Measurements from ENCODE around the gene LMAN1L.

The LMAN1L gene

DNA sequence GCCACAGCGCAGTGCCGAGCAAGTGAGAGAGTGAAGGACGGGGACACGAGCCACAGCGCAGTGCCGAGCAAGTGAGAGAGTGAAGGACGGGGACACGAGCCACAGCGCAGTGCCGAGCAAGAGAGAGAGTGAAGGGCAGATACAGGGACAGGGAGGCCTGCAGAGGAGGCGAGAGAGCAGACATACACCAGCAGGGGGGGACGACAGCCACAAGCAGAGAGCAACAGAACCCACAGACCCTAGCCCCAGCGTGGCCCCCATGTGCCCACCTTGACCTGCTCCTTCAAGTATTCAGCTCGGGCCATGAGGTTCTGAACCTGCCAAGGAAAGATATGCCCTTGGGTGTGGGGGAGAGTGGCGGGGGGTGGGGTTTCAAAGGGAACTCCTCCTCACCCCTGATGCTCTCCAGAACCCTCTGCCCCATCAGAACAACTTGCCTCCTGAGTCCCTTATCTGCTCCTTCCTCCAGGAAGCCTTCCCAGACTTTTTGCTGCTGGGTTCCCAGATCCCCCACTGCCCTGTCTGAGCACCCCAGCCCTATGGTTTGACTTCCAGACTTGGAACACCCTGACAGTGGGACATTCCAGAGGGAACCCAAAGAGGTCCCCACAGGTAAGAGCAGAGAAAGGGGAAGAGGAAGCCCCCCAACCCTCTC is 25.0 kb downstream of the LMAN1L start:
- DNase-seq (ENCODE audit: low read depth, low spot score), result no peak

DNA sequence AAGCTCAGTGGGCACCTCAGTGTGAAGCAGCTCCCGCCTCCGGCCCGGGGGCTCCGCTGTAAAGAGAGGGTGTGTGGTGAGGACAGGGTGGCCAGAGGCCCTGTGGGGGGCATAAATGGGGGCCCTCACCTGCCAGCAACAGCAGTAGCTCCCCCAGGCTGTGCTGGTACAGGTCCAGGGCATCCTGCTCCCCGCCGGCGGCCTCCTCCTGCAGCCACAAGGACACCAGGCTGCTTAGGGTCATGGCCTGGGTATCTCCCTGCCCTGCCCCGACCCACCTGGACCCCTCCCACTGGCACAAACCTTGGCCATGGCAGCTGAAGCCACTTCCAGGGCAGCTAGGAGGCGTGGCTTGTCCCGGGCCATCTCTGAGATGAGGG is 25.5 kb downstream of the LMAN1L start:
- no peak for DNase-seq (ENCODE audit: low read depth, low spot score)

DNA sequence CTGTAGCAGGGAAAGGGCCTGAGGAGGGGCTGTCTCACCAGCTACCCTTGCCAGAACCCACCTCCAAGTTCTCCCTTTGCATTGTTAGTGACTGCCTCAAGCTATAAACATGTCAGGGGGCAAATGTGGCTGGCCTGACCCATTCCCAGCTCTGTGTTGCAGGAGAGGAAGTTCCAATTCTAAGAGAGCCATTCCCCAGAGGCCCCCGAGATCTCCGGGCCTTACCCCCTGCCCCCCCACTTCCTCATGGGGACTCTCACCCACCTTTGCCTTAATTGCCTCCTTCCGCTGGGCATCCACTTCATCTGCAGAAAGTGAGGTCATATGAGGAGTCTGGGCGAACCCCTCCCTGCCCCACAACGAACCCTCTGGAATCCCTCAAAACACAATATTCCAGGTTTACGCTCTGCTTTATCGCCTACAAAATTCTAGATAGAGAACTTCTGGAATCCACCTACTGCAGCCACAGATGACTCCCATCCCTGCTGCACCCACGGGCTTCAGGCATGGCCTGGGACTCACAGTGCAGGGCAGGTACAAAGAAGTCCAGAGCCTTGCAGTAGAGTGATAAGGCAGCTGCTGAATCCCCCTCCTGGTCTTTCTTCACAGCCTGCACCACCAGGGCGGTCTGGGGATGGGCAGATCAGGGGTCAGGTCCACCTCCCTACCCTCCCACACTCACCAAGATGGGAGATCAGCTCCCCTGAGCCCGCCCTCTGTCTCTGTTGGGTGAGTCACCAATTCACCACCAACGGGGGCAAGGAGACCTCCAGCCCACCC is 26.3 kb downstream of the LMAN1L start:
- no peak for DNase-seq (ENCODE audit: low read depth, low spot score)

DNA sequence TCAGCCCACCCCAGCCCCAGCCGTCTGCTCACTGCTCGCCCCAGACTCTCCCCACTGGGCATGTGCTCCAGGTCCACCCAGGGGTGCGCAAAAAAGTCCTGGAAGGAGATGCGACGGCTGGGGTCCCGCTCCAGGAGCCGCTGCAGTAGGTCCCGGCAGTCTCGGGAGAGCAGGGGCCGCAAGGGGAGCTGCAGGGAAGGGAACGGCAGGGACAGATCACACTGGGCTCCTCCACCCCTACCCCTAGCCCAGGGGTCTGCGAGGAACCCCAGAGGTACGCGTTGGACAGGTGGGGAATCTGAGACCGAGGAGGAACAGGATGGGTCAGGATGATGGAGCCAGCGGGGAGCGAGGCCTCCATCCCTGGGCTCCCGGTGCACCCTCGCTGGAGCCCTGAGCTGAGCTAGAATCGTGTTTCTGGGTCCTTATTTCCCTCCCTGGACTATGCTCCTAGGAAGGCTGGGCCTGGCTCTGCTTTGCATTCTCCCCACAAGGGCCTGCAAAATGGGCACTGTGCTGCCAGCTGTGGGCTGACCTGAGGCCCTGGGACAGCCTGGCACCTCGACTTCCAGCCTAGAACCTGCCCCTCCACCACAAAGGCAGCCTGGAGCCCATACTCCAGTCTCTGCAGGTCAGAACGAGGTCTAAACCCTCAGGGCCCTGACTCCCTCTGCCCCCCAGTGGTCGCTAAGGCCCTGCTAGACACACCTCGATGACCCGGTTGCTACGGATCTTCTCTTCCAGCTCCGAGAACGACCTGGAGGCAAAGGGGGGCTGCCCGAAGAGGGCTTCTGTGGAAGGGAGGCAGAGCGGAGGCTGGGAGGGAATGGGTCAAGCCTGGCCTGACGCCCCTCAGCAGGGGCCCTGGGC is 27.1 kb downstream of the LMAN1L start:
- DNase-seq (ENCODE audit: low read depth, low spot score), result no peak

DNA sequence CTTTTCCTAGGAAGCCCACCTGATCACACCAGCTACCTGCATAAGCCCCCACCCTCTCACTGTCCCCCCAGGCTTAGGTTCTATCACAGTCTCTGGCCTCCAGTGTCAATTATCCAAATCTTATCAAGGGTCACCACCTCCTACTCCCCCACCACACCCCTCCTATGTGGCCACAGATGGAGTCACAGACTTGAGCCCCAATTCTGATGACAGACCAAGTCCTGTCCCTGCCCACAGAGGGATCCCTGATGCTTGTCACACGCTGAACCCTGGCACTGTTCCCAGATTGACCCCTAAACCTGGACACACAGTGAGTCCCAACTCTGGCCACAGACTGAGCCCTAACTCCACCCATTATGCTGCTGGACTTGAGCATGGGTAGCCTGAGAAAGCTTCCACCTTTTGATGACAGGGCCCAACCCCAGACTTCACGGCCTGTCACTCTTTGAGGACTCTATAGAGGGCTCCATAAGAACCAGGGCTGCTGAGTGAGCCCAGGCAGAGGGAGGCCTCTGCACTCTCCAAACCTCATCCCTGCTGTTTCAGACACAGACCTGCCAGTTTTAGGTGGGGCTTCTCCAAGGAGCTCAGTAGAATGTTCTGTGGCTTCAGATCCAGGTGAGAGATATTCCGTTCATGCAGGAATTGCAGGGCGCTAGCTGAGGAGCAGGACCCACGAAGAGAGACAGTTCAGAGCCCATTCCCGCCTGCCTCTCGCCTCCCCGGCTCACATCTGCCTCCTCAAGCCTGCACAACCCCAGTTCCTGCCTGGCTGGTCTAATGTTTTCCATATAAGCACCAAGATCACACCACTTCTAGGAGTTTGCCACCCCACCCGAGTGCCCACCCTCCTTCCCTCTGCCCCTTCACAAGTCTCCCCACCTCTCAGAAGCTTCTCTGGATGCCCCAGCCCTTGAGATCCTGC is 28.5 kb downstream of the LMAN1L start:
- DNase-seq (ENCODE audit: low read depth, low spot score), result no peak

DNA sequence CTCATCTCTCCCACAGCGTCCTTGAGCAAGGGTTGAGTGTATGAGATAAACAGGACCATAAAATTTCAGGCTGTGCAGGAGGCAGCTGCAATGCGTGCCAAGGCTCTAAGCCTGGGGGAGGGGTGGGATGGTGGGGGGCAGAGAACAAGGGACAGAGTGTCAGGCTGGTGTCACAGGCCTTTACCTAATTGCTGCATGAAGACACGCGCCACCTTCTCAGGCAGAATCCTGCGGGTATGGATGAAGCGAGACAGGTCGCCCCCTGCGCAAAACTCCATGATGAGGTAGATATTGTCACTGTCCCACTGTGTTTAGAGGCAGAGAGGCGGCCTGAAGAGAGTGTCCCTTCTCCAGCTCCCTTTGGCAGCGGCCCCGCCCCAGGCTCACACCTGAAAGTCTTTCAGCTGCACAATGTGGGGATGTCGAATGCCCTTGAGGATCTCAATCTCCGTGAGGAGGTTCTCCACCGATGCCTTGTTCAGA is 29.3 kb downstream of the LMAN1L start:
- DNase-seq (ENCODE audit: low read depth, low spot score), result no peak

DNA sequence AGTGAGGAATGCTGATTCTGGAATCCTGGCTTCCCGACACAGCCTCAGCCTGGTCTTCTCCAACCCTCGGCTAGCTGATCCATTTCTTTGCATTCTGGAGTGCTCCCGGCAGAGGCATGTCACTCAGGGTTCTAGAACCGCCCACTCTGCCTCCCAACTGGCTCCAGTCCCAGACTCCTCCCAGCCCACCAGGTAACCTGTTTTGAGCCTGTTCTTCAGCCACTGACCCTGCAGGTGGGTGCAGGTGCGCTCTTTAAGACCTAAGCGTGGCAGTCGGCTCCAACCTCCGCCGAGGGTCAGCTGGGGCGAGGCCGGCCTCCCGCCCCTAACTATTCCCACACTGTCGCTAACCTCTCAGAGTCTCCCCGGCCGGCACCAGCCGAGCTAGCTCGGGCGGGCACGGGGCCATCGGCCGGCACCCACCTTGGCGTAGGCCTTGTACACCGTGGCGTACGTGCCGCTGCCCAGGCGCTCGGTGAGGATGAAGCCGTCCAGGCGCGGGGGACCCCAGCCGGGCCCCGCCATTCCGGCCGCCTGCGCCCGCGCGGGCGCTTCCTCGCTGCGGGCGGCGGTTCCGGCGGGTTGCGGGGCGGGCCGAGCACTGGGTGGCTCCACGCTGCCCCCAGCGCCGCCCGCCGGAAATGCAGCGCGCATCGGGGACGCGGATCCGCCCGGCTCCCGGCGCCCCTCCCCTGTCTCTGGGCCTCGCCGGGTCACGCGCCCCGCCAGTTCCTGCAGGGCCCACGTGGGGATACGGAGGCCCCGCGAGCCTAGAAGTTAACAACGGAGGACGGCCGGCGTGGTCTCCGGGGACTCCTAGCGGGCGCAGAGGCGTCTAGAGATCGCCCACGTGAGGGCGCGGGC is 30.2 kb downstream of the LMAN1L start, which contains the start of gene ULK3:
TSS of gene ULK3 (minus strand) at position 576 of the 864 bp plus-strand sequence. CDS start at position 525, 51 bp downstream.
- DNase-seq (ENCODE audit: low read depth, low spot score), result peak; percentile 86

DNA sequence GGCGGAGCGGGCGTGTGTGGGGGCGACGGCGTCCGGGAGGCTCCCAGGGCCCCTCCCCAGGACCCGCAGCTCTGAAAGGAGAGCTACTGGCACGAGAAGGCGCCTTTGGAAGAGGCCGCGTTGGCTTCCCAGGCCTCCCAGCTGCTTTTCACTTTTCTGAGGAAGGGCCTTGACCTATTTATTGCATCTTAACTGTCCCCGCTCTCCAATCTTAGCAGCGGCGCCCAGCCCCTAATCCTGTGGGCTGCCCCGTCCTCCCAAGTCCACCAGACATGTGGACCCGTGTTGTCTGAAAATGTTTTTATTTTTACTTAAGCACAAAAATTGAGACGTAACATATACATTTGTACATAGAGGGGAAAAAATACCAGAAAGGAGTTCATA is 30.8 kb downstream of the LMAN1L start:
- no peak for DNase-seq (ENCODE audit: low read depth, low spot score)

DNA sequence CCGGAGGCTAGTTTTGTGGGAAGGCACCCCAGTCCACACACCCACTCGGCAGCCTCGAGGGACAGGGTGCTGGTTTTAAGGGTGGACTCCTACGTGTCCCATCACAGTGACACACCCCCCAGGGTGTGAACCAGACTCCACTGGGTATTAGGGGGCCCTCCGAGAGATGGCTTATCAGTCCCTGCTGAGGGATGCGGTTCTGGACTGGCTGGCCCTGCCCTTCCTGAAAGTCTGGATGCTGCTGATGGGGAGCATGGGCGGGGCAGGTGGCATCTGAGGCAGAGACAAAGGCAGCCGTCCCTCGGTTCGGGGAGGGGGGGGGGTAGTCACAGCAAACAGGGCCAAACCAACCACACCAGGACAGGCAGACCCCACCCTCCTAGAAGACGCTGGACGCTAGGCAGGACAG is 31.3 kb downstream of the LMAN1L start:
- DNase-seq (ENCODE audit: low read depth, low spot score), result no peak

DNA sequence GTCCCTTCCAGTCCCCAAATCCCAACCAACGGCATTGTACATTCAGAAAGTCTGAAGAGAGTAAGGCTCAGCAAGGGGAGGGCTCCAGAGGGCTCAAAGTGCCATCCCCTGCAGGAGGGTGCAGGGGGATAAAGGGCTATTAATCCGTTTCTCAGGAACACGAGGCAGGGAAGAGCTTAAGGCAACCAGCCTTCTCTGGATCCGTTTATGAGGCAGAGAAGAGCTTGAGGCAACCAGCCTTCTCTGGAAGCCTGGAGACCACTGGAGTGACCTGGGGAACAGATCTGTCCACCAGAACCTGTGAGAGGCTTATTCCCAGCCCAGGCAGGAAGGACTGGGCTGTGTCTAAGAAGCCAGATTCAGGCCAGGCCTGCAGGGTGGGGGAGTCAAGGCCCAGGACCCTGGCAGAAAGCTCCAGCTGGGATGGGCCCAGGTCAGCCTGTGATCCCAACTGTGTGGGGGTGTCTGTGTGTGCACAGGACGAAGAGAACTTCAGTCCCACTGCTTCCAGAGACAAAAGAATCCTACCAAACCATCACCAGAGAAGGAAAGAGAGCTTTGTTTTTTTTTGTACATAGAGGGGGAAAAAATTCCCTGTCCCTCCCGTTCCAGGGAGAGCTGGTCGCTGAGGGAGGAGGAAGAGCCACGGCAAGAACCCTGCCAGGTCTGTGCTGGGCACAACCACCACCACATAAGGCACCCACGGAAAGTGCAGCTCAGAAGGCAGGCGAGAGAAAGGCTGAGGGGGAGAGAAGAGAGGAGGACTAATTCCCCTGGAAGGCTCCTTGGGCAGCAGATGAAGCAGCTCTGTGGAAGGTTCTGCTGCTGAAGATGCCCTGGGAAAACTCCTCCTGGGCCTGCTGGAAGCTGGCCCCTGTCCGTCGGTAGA is 31.9 kb downstream of the LMAN1L start:
- DNase-seq (ENCODE audit: low read depth, low spot score), result no peak

DNA sequence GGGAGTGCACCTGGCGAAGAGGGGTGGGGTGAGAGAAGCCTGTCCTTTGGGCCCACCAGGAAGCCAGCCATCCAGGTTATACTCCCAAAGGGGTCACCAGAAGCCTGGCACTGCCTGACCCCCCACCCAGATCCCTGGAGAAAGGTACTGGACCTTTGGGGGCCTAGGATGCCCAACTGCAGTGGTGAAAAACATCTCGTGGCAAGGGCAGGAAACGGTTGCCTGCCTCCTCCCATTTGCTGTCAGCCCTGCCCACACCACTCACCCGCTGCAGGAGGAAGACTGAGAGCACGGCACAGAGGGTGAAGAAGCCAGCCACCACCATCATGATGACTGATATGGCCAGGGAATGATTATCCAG is 32.6 kb downstream of the LMAN1L start:
- no peak for DNase-seq (ENCODE audit: low read depth, low spot score)

DNA sequence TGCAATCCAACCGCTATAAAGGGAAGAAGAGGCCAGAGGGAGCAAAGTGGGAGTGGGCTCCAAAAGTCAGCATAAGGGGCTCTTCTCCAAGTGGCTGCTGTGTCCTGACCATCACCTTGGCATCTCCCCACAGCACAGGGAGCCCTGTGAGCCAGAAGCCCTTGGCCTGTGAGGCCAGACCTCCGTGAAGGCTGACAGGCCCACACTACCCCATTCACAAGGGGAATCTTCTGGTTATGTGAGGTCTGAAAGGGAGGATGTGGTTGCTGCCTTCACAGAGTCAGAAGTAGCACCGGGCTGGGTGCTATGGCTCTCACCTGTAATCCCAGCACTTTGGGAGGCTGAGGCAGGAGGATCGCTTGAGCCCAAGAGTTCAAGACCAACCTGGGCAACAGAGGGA is 32.9 kb downstream of the LMAN1L start:
- no peak for DNase-seq (ENCODE audit: low read depth, low spot score)

DNA sequence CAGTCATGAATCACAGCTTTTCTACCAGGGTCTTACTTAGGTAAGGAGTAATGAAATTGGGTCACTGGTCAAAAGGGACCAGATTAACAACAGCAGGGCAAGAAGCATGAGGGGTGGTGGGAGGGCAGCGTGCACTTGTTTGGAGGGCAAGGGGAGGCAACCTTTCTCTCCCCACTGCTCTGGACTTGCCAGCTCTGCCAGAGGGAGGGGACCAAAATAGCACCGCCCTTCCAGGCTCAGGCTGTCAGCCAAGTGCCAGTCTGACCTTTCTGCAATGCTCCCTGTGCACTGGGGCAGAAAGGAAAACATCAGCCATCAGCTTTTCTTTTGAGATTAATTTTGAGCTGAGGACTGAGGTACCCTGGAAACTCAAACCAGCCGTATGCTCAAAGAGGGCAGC is 34.8 kb downstream of the LMAN1L start:
- no peak for DNase-seq (ENCODE audit: low read depth, low spot score)

DNA sequence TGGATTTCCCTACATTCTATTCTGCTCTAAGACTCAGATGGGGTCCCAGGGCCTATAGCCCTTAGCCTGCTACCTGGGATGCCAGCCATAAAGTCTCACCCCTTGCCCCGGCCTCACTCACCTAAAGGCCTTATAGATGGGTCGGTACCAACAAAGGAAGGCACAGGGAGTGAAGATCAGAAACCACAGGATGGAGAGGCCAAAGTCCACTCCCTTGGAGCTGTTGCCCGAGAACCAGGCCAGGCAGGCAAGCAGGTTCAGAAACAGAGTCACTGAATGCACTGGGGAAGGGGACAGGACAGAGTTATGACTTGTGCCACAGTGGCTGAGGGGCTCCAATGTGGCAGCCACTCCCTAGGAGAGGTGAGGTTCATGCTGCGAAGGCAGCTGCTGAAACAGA is 37.8 kb downstream of the LMAN1L start:
- no peak for DNase-seq (ENCODE audit: low read depth, low spot score)

DNA sequence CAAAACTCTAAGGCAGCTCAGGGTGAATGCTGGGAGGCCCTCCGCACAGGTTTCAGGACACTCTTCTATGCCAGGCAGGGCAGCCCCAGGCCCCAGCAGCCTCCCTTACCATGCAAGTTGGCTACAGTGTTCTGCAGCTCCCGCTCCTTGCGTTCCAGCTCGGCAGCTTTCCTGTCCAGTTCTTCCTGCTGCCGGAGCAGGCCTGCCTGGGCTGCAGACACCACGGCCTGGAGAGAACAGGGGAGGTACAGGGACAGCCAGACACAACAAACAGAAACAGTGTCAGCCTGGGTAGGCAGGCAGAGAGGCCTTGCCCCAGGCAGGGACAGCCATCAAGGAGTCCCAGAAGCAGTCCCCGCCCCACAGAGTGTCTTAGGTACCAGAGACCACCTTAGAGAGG is 39.3 kb downstream of the LMAN1L start:
- DNase-seq (ENCODE audit: low read depth, low spot score), result no peak

DNA sequence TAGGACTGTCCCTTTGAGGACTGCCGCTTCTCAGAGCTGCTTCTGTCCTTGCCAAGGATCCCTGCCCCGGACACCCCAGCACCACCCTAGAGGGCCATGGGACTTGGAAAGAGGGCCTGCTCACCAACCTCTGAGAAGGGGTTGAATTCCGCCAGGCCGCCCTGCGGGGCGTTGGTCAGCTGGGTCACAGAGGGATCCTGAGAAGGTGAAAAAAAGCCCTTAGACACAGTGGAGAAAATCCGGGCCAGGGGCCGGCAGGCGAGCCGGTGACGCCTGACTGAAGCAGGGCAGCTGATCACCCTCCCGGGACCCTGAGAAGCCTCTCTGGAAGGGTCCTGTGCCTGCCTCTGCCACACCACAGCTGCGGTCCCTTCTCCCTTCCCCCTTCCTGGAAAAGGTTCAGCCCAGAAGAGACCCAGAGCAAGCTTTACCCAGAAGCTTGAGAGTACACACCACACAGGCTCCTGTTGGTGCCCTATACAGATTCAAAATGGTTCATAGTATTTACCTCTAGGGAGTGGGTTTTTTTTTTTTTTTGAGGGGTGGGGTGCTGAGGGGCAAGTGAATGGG is 41.9 kb downstream of the LMAN1L start:
- no peak for DNase-seq (ENCODE audit: low read depth, low spot score)

DNA sequence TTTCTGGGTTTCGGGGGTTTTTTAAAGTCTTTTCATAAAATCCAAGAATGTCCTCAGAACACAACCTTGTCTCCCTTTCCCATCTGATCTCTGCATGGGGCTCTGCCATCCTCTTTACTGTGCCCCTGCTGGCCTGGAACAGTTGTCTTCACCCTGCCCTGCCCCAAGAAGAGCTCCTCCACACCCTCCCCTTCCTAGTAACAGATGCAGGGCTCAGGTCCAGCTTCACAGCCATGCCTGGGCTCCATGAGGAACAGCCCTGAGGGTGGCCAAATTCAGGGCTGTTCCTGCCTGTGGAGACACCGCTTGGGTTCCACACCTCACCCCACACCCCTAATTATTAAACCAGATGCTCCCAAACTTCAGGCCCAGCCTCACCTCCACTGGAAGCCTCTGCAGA is 43.2 kb downstream of the LMAN1L start:
- DNase-seq (ENCODE audit: low read depth, low spot score), result no peak

DNA sequence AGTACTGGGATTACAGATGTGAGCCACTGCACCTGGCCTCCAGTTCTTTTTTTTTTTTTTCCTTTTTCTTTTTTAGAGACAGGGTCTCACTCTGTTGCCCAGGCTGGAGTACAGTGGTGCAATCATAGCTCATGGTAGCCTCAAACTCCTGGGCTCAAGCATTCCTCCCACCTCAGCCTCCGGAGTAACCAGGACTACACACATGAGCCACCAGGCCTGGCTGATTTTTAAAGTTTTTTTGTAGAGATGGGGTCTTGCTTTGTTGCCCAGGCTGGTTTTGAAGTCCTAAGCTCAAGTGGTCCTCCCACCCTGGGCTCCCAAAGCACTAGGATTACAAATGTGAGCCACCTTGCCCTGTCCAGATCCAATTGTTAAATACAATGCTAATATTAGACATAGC is 43.9 kb downstream of the LMAN1L start:
- no peak for DNase-seq (ENCODE audit: low read depth, low spot score)

DNA sequence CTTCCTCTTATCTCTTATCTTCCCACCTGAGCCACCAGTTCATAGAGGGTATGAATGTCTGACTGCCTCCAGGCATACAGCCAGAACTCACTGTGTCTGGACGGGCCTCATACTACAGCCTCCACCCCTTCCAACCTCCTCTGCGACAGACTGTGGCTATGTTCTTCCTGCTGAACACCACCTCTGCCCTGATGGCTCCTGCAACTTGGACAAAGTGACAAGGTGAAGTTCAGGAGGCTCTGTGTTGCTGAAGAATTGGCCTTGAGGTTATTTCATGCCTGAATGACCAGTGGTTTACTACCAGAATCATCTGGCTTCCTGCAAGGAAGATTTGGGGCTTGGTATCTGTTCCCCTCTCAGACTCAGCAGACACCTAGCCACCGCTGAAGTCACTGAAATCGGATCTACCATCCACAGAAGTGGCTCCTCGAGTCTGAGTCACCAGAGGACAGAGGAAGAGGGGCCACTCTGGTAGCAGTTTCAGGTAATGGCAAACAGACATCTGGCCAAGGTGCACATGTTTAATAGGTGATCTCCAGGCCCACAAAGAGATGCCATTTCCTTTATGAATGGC is 44.5 kb downstream of the LMAN1L start:
- no peak for DNase-seq (ENCODE audit: low read depth, low spot score)
